Astrocyte of the spinal cord (primary cell): ENCODE measurements around the gene SLX9.

Experiments used
- DNase-seq: peaks from one replicate; pipeline ENCODE4 v3.0.0; 2011; ENCODE audit warnings: low read depth, low spot score
- H3K4me3 ChIP-seq: 2 replicates; pipeline ENCODE4 v1.5.1; 2011; ENCODE audit warnings: low read depth, mild to moderate bottlenecking, low read length, moderate library complexity
- CTCF ChIP-seq: IDR thresholded peaks from 2 replicates; pipeline ENCODE4 v1.5.1; 2012; ENCODE audit warnings: low read depth, mild to moderate bottlenecking, low read length, inconsistent platforms
- in situ Hi-C: cut with HindIII; loops from 2 replicates; pipeline ENCODE4 v1.10.0; 2017; ENCODE audit warnings: low sequenced_read_pairs

Gene SLX9

GRCh38 chr21:44917446-44918106 lies 22.3 kb upstream of the SLX9 start:
- in situ Hi-C loops: no loop called here
- no peak for DNase-seq
- no peak for TF ChIP-seq CTCF
- H3K4me3 ChIP-seq: no peak overlapping the region

GRCh38 chr21:44918107-44918470 lies 21.7 kb upstream of the SLX9 start:
- in situ Hi-C loops: no loop called here
- no peak overlapping the region for H3K4me3 ChIP-seq
- no peak for DNase-seq
- no peak for TF ChIP-seq CTCF

GRCh38 chr21:44918581-44919033 lies 21.2 kb upstream of the SLX9 start:
- TF ChIP-seq CTCF: no peak
- in situ Hi-C loops: no loop called here
- no peak overlapping the region for H3K4me3 ChIP-seq
- DNase-seq: no peak

GRCh38 chr21:44919111-44919912 lies 20.5 kb upstream of the SLX9 start:
- no peak for TF ChIP-seq CTCF
- DNase-seq: no peak
- no peak overlapping the region for H3K4me3 ChIP-seq

GRCh38 chr21:44919913-44920693 lies 19.7 kb upstream of the SLX9 start:
- H3K4me3 ChIP-seq: no peak overlapping the region

More at GRCh38 chr21:44919111-44919912, 20.5 kb upstream of the SLX9 start:
- in situ Hi-C loops: no loop called here

More at GRCh38 chr21:44919913-44920693, 19.7 kb upstream of the SLX9 start:
- no peak for DNase-seq
- in situ Hi-C loops: no loop called here
- no peak for TF ChIP-seq CTCF
